ENCODE results near the gene OR10Z1.

Gene OR10Z1

DNA sequence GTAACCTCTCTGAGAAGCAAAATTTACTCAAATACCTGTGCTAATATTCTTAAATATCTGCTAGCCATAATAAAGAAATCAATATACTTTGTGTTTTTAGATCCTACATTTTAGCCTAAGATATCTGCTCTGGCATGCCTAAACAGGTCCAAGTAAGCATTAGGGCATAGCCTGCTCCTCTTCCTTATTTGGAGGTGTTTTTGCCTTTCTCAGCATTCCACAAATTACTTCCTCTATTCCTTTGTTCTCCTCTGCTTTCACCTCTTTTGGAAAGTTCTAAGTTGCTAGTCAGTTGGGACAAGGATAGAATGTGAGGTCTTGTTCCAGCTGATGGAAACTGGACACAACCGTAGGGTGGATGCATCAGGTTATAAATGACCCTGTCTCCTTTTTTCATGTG lies 18.1 kb upstream of the OR10Z1 start:
- TF ChIP-seq EZH2 (IDR thresholded peaks at IDR 0.05) = no peak
- TF ChIP-seq POLR2AphosphoS5 (IDR thresholded peaks at IDR 0.05; ENCODE audit: borderline replicate concordance, low read depth, low read length) = no peak
- no peak for TF ChIP-seq FOXP2 (optimal IDR thresholded peaks at IDR 0.05; ENCODE audit: control extremely low read depth, extremely low read length, insufficient read depth)
- Histone ChIP-seq H3K36me3 (ENCODE audit: insufficient read depth, low read length) (no peaks in the 10 kb centered on the region), H3K27ac (no peak overlapping the region), H3K4me3 (no peak overlapping the region), H3K9ac (ENCODE audit: insufficient read length) (no peak overlapping the region), H3K9me3 (ENCODE audit: low read depth, low read length) (no peaks in the 10 kb centered on the region)
- DNase-seq (ENCODE audit: low read depth, low spot score) = no peak

DNA sequence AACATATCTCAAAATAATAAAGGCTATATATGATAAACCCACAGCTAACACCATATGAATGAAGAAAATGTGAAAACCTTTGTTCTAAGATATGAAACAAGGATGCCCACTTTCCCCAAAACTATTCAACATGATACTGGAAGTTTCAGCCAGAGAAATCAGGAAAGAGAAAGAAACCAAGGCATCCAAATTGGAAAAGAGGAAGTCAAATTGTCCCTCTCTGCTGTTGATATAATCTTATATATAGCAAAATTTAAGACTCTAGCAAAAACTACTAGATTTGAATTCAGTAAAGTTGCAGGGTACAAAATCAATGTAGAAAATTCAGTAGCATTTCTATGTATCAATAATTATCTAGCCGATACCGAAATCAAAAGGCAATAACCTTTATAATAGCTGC lies 4.3 kb upstream of the OR10Z1 start:
- no peak overlapping the region for H3K27ac ChIP-seq

DNA sequence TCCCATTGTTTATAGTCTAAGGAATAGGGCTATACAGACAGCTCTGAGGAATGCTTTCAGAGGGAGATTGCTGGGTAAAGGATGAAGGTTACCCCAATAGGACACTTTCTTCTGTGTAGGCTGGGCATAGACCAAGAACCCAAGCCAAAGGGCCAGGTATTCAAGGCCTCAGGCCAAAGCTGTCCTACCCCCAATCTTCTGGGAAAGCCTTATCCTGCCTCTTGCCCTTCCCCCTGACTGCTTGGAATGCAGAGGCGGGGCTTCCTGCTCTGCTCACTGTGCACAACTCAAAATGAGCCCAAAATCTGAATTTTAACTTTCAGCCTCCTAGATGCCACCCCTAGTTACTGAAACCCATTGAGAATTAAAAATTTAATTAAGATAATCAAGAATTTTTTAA lies 2.2 kb downstream of the OR10Z1 start:
- Histone ChIP-seq H3K9ac (ENCODE audit: insufficient read length) (no peak overlapping the region), H3K36me3 (ENCODE audit: insufficient read depth, low read length) (no peaks in the 10 kb centered on the region), H3K9me3 (ENCODE audit: low read depth, low read length) (no peaks in the 10 kb centered on the region), H3K4me3 (no peak overlapping the region), H3K27ac (no peak overlapping the region)
- TF ChIP-seq FOXP2 (optimal IDR thresholded peaks at IDR 0.05; ENCODE audit: control extremely low read depth, extremely low read length, insufficient read depth) (no peak), POLR2AphosphoS5 (IDR thresholded peaks at IDR 0.05; ENCODE audit: borderline replicate concordance, low read depth, low read length) (no peak), EZH2 (IDR thresholded peaks at IDR 0.05) (no peak)
- DNase-seq (ENCODE audit: low read depth, low spot score) = no peak

More for the DNA sequence above, 4.3 kb upstream of the OR10Z1 start:
- TF ChIP-seq EZH2 (IDR thresholded peaks at IDR 0.05) = no peak
- no peak for TF ChIP-seq POLR2AphosphoS5 (IDR thresholded peaks at IDR 0.05; ENCODE audit: borderline replicate concordance, low read depth, low read length)
- no peak for TF ChIP-seq FOXP2 (optimal IDR thresholded peaks at IDR 0.05; ENCODE audit: control extremely low read depth, extremely low read length, insufficient read depth)
- Histone ChIP-seq H3K4me3 (no peak overlapping the region), H3K36me3 (ENCODE audit: insufficient read depth, low read length) (no peaks in the 10 kb centered on the region), H3K9ac (ENCODE audit: insufficient read length) (no peak overlapping the region), H3K9me3 (ENCODE audit: low read depth, low read length) (no peaks in the 10 kb centered on the region)
- DNase-seq (ENCODE audit: low read depth, low spot score) = no peak

DNA sequence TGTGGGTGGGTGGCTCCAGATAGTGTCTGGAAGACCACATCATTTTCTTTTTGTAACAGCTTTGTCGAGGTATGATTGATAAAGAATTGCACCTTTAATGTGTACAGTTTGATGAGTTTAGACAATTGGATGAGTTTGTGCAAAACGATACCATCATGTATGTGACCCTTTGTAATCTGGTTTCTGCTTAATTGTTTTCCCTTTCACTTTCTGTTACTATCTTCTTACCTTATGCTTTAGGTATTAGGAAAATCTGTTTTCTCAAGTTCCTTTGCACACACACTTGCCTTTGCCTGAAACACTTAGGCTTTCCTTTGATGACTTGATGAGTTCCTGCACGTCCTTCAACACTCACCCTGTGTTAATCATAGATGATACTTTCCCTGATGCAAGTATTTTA lies 6.8 kb downstream of the OR10Z1 start:
- TF ChIP-seq POLR2AphosphoS5 (IDR thresholded peaks at IDR 0.05; ENCODE audit: borderline replicate concordance, low read depth, low read length) (no peak), EZH2 (IDR thresholded peaks at IDR 0.05) (no peak), FOXP2 (optimal IDR thresholded peaks at IDR 0.05; ENCODE audit: control extremely low read depth, extremely low read length, insufficient read depth) (no peak)
- no peak overlapping the region for H3K27ac ChIP-seq
- no peak overlapping the region for H3K4me3 ChIP-seq
- no peaks in the 10 kb centered on the region for H3K9me3 ChIP-seq (ENCODE audit: low read depth, low read length)
- H3K36me3 ChIP-seq (ENCODE audit: insufficient read depth, low read length) = no peaks in the 10 kb centered on the region
- no peak overlapping the region for H3K9ac ChIP-seq (ENCODE audit: insufficient read length)
- DNase-seq (ENCODE audit: low read depth, low spot score) = no peak

DNA sequence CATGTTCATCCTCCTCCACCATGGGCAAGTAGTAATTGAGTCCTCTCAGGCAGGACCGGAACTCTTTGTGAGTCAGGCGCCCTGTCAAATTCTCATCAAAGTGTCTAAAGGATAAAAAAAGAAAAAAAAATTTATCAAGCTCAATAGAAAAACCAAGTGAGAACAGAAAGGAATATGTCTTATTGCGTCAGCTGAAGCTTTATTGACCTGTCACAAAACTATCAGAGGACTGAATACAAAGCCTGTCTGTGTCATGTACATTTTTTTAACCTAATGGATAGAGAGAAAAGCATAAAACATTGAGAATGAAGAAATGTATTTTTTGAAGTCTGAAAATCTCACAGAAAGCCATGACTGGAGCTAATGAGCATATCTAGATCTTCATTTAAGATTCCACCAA lies 8.7 kb downstream of the OR10Z1 start:
- Histone ChIP-seq H3K4me3 (no peak overlapping the region), H3K9ac (ENCODE audit: insufficient read length) (no peak overlapping the region), H3K36me3 (ENCODE audit: insufficient read depth, low read length) (no peaks in the 10 kb centered on the region), H3K27ac (no peak overlapping the region), H3K9me3 (ENCODE audit: low read depth, low read length) (no peaks in the 10 kb centered on the region)
- DNase-seq (ENCODE audit: low read depth, low spot score) = no peak
- TF ChIP-seq FOXP2 (optimal IDR thresholded peaks at IDR 0.05; ENCODE audit: control extremely low read depth, extremely low read length, insufficient read depth) (no peak), POLR2AphosphoS5 (IDR thresholded peaks at IDR 0.05; ENCODE audit: borderline replicate concordance, low read depth, low read length) (no peak), EZH2 (IDR thresholded peaks at IDR 0.05) (no peak)

DNA sequence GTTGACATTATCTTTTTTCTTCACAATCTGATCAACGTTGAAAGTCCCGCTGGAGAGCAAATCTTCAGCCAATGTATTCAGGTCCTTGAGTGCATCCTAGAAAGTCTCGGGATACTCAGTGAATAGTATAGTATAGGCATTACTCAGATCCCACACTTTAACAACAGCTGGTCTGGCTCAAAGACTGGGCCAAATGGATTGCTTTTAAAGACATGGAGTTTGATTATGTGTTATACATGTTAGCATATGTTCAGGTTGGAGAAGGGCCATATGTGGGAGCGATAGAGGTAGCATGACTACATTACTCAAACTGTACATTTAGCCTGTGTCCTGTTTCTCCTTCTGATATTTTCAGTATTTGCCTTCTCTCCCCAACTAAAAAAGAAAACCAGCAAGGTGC lies 33.1 kb downstream of the OR10Z1 start:
- DNase-seq (ENCODE audit: low read depth, low spot score) = no peak
- H3K36me3 ChIP-seq (ENCODE audit: insufficient read depth, low read length) = no peaks in the 10 kb centered on the region
- no peak for TF ChIP-seq EZH2 (IDR thresholded peaks at IDR 0.05)
- TF ChIP-seq FOXP2 (optimal IDR thresholded peaks at IDR 0.05; ENCODE audit: control extremely low read depth, extremely low read length, insufficient read depth) = no peak
- TF ChIP-seq POLR2AphosphoS5 (IDR thresholded peaks at IDR 0.05; ENCODE audit: borderline replicate concordance, low read depth, low read length) = no peak
- H3K4me3 ChIP-seq = no peak overlapping the region
- no peak overlapping the region for H3K27ac ChIP-seq
- H3K9me3 ChIP-seq (ENCODE audit: low read depth, low read length) = no peaks in the 10 kb centered on the region
- no peak overlapping the region for H3K9ac ChIP-seq (ENCODE audit: insufficient read length)

DNA sequence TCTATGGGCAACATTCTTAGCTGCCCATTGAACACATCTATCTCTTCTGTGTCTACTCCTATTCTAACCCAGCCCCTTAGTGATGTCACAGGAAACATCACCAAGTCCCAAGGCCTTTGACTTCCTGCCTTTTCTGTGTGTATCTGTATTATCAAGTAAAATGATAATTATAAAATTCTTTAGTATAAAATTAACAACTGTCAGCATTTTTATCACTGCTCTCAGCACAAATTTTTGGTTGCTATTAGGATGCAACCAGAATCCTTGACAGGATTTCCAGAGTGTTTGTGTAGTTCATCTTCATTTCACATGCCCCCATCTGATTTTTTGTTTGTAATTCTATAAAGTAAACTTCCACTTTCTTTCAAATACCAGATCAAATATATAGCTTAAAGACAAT lies 33.8 kb downstream of the OR10Z1 start:
- DNase-seq (ENCODE audit: low read depth, low spot score) = no peak
- no peak overlapping the region for H3K4me3 ChIP-seq
- no peaks in the 10 kb centered on the region for H3K9me3 ChIP-seq (ENCODE audit: low read depth, low read length)
- H3K9ac ChIP-seq (ENCODE audit: insufficient read length) = no peak overlapping the region
- no peak overlapping the region for H3K27ac ChIP-seq
- H3K36me3 ChIP-seq (ENCODE audit: insufficient read depth, low read length) = no peaks in the 10 kb centered on the region
- TF ChIP-seq EZH2 (IDR thresholded peaks at IDR 0.05) (no peak), POLR2AphosphoS5 (IDR thresholded peaks at IDR 0.05; ENCODE audit: borderline replicate concordance, low read depth, low read length) (no peak), FOXP2 (optimal IDR thresholded peaks at IDR 0.05; ENCODE audit: control extremely low read depth, extremely low read length, insufficient read depth) (no peak)

DNA sequence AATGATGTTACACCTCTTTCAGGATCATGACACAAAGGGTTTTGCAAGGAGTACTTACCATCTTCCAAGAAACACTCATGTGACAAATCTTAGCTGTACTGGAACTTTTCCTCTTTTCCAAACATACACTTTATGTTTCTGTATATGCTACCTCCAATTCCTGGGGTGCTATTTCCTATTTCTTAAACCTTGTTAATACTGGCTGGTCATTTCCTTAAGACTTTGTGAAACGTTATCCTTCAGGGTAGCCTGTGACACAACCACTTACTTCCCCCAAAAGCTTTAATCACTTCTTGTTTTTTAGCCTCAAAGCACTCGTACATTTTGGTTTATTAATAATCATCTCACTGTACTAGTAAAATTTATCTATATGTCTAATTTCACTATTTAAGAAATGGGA lies 39.4 kb downstream of the OR10Z1 start:
- no peaks in the 10 kb centered on the region for H3K36me3 ChIP-seq (ENCODE audit: insufficient read depth, low read length)
- no peak for DNase-seq (ENCODE audit: low read depth, low spot score)

DNA sequence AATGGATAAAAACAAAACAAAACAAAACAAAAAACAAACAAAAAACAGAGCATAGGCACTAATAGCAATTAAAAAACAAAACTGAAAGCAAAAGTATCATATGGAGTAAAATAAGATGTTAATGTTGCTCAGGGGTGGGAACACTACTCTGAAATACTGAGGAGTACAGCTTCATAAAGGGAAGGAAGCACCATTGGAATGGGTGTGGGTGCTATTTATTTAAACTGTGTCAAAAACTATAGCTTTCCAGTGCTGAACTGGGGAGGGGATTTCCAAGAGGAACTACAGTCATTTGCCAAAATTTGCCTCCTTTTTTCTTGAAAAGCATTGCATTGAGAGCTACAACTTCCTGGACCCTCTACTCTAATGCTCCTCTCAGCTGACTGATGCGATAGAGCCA lies 41.4 kb downstream of the OR10Z1 start:
- TF ChIP-seq POLR2AphosphoS5 (IDR thresholded peaks at IDR 0.05; ENCODE audit: borderline replicate concordance, low read depth, low read length) = no peak
- no peak for TF ChIP-seq FOXP2 (optimal IDR thresholded peaks at IDR 0.05; ENCODE audit: control extremely low read depth, extremely low read length, insufficient read depth)
- no peak for TF ChIP-seq EZH2 (IDR thresholded peaks at IDR 0.05)
- H3K27ac ChIP-seq = no peak overlapping the region

More for the DNA sequence above, 39.4 kb downstream of the OR10Z1 start:
- no peak overlapping the region for H3K4me3 ChIP-seq
- TF ChIP-seq EZH2 (IDR thresholded peaks at IDR 0.05) = no peak
- TF ChIP-seq POLR2AphosphoS5 (IDR thresholded peaks at IDR 0.05; ENCODE audit: borderline replicate concordance, low read depth, low read length) = no peak
- no peak for TF ChIP-seq FOXP2 (optimal IDR thresholded peaks at IDR 0.05; ENCODE audit: control extremely low read depth, extremely low read length, insufficient read depth)
- H3K9me3 ChIP-seq (ENCODE audit: low read depth, low read length) = no peaks in the 10 kb centered on the region
- no peak overlapping the region for H3K9ac ChIP-seq (ENCODE audit: insufficient read length)
- H3K27ac ChIP-seq = no peak overlapping the region

More for the DNA sequence above, 41.4 kb downstream of the OR10Z1 start:
- Histone ChIP-seq H3K9ac (ENCODE audit: insufficient read length) (no peak overlapping the region), H3K4me3 (no peak overlapping the region), H3K36me3 (ENCODE audit: insufficient read depth, low read length) (no peaks in the 10 kb centered on the region), H3K9me3 (ENCODE audit: low read depth, low read length) (no peaks in the 10 kb centered on the region)
- DNase-seq (ENCODE audit: low read depth, low spot score) = no peak
